HG02798 (cell line): ENCODE results near the gene TCL1B.

Source experiments
- ATAC-seq: cut with Tn5 transposase; IDR thresholded peaks from one replicate; pipeline ENCODE4 v1.9.1; 2021; ENCODE audit warnings: mild to moderate bottlenecking; ENCODE audit not compliant: unreplicated experiment, poor library complexity

Gene TCL1B

GRCh38 chr14:95741781-95742180 is 55.6 kb downstream of the TCL1B start:
- ATAC-seq = no peak
